ENCODE measurements around the gene RAB11FIP4. TPM values are rescaled to one million over a fixed set of nuclear protein-coding genes. Genes with fewer than 3 reads are reported as not detected.

Gene RAB11FIP4
- total and polyA plus RNA-seq, 10 of the 15 experiments (the other 5 are each of a cell fraction or from before 2014, with no cell fraction given) = 1.4 to 27.0 (median 17.6) TPM

- Histone ChIP-seq H3K9ac (ENCODE audit: control insufficient read depth, insufficient read depth, low read length) (no peak overlapping the region), H3K79me2 (ENCODE audit: control insufficient read depth, insufficient read depth, low read length) (no peaks in the 10 kb centered on the region), H3K27me3 (replicated peaks in 1 of 2; ENCODE audit: control insufficient read depth in 2 of 2, insufficient read depth in 2 of 2, low read length in 1 of 2) (no peaks in the 10 kb centered on the region), H3K36me3 (ENCODE audit: control insufficient read depth in 2 of 2, insufficient read depth in 2 of 2, low read length in 1 of 2) (peaks cover 8 to 19% of the 10 kb centered on the region in 2 experiments), H2AFZ (ENCODE audit: control insufficient read depth, low read depth, low read length) (no peak overlapping the region), H3K4me1 (ENCODE audit: control insufficient read depth, insufficient read depth, low read length) (no peaks in the 10 kb centered on the region; the same call in 1 of the 2 replicates), H3K9me3 (replicated peaks; ENCODE audit: control insufficient read depth, insufficient read depth, low read length) (no peaks in the 10 kb centered on the region; the same call in 2 of the 3 replicates), H3K4me2 (ENCODE audit: control insufficient read depth, insufficient read depth) (no peak overlapping the region), H3K4me3 (no peak overlapping the region), H3K27ac (ENCODE audit: control insufficient read depth, insufficient read depth) (no peak overlapping the region), H4K20me1 (ENCODE audit: control insufficient read depth, insufficient read depth) (no peaks in the 10 kb centered on the region)
- no peak for FAIRE-seq
- ChIA-PET POLR2A (interaction anchor here (1.1 to 1.4 kb wide), 2 partner anchors 28 to 33 kb away, joined by 3 to 4 read pairs; no protein-coding TSS in a partner anchor), CTCF (interaction anchor here (0.9 to 5.9 kb wide), 9 partner anchors 12 to 320 kb away, joined by 3 to 95 read pairs (median 5); no protein-coding TSS in a partner anchor), RAD21 (ENCODE audit: unreplicated experiment) (interaction anchor here (0.8 to 6.7 kb wide), 4 partner anchors 13 to 84 kb away, joined by 3 to 64 read pairs (median 14); no protein-coding TSS in a partner anchor), SMC1A (ENCODE audit: uncharacterized antibody, unreplicated experiment) (interaction anchor here (0.6 to 10.1 kb wide), 5 partner anchors 16 to 181 kb away, joined by 3 to 81 read pairs (median 3); no protein-coding TSS in a partner anchor)
- 87% methylated on average over 13 of the region's 13 CpGs for WGBS (ENCODE audit: insufficient coverage, insufficient replicate concordance, low lambda C conversion rate, missing lambda C conversion rate)
- no TSS peak for BruUV-seq (replicated peaks)
- TF ChIP-seq TARDBP (IDR thresholded peaks at IDR 0.05; ENCODE audit: borderline replicate concordance) = no peak
- TF ChIP-seq SIN3A (IDR thresholded peaks at IDR 0.05; ENCODE audit: low read depth, low read length) = no peak
- no peak for TF ChIP-seq PAX8 (IDR thresholded peaks at IDR 0.05)
- TF ChIP-seq, protein P1, sequence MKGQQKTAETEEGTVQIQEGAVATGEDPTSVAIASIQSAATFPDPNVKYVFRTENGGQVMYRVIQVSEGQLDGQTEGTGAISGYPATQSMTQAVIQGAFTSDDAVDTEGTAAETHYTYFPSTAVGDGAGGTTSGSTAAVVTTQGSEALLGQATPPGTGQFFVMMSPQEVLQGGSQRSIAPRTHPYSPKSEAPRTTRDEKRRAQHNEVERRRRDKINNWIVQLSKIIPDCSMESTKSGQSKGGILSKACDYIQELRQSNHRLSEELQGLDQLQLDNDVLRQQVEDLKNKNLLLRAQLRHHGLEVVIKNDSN (IDR thresholded peaks at IDR 0.05; ENCODE audit: borderline replicate concordance, extremely low read length, insufficient read depth, low read depth, low read length) = no peak
- TF ChIP-seq HDGF (IDR thresholded peaks at IDR 0.05) = no peak
- TF ChIP-seq CTCF (IDR thresholded peaks at IDR 0.05 in 2 of 3, conservative IDR thresholded peaks at IDR 0.05 in 1 of 3; ENCODE audit: control insufficient read depth in 2 of 3, extremely low read depth in 1 of 3, insufficient read depth in 1 of 3, low read depth in 3 of 3, low read length in 3 of 3) = peak in 1 of 3 experiments; percentile 14; a peak in 2 of 6 replicates
- no peak for DNase-seq (ENCODE audit: low read depth, low spot score)
- intact Hi-C loops (cut with micrococcal nuclease; ENCODE audit: unreplicated experiment) (no loop called here), in situ Hi-C loops (cut with MboI) (no loop called here)
- no peak for ATAC-seq
These were observed 130.3 kb downstream of the RAB11FIP4 start for GRCh38 chr17:31521632-31522283.
